Measurements from ENCODE around the gene BCAT1.

DNA sequence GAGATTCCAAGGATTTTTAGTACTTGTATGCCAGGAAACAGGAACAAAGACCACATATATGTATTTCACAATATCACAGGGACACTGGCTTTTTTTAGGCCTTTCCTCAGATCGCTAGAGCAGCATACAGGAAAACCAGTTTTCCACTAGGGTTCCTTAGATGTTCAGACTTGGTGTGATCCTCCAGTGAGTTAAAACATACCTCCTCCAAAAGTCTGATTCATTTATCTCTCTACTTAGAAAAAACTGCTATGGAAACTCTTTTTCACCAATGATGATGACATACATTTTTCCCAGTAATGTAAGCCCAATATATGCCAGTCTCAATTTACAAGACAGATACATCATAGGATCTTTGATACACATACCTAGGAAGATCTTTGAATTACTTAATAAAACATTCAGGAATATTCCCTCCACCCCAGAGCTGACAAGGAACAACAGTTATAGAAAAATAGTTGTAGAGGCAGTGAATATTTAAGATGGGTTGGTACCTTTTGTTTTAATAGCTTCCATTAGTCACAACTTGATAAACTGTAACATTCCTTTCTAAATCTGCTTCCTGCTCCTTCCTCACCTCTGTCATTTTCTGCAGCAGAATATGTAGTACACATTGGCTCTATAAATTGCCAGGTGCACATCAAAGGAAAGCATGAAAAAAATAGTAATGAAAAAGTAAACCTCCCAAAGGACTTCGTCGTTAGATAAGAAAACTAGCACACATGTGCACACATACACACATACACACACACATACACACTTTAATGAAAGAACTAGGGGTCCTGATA lies 27.5 kb downstream of the BCAT1 start:
- TF ChIP-seq, protein P1, sequence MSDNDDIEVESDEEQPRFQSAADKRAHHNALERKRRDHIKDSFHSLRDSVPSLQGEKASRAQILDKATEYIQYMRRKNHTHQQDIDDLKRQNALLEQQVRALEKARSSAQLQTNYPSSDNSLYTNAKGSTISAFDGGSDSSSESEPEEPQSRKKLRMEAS (IDR thresholded peaks at IDR 0.05): no peak
- no peak for TF ChIP-seq POLR2A (IDR thresholded peaks at IDR 0.05; ENCODE audit: borderline replicate concordance, extremely low read depth, insufficient read depth, insufficient read length)
- no peak for TF ChIP-seq EZH2 (IDR thresholded peaks at IDR 0.05)
- no peak for TF ChIP-seq CTCF (IDR thresholded peaks at IDR 0.05 in 2 of 3, conservative IDR thresholded peaks at IDR 0.05 in 1 of 3; ENCODE audit: borderline replicate concordance in 1 of 3, insufficient read depth in 1 of 3, low read depth in 2 of 3, low read length in 2 of 3)
- TF ChIP-seq SP1 (IDR thresholded peaks at IDR 0.05; ENCODE audit: low read depth): no peak
- TF ChIP-seq EGR1 (IDR thresholded peaks at IDR 0.05; ENCODE audit: low read depth): no peak
- TF ChIP-seq, protein P2, sequence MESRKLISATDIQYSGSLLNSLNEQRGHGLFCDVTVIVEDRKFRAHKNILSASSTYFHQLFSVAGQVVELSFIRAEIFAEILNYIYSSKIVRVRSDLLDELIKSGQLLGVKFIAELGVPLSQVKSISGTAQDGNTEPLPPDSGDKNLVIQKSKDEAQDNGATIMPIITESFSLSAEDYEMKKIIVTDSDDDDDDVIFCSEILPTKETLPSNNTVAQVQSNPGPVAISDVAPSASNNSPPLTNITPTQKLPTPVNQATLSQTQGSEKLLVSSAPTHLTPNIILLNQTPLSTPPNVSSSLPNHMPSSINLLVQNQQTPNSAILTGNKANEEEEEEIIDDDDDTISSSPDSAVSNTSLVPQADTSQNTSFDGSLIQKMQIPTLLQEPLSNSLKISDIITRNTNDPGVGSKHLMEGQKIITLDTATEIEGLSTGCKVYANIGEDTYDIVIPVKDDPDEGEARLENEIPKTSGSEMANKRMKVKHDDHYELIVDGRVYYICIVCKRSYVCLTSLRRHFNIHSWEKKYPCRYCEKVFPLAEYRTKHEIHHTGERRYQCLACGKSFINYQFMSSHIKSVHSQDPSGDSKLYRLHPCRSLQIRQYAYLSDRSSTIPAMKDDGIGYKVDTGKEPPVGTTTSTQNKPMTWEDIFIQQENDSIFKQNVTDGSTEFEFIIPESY (IDR thresholded peaks at IDR 0.05; ENCODE audit: extremely low read depth, insufficient replicate concordance, low read length): no peak
- TF ChIP-seq POLR2AphosphoS5 (IDR thresholded peaks at IDR 0.05; ENCODE audit: low read depth, low read length): no peak
- TF ChIP-seq TCF7L2 (IDR thresholded peaks at IDR 0.05; ENCODE audit: borderline replicate concordance, extremely low read depth, insufficient read depth, insufficient read length): no peak
- TF ChIP-seq ZNF274 (IDR thresholded peaks at IDR 0.05; ENCODE audit: low read depth, low read length): no peak
- no peak for TF ChIP-seq CBX3 (IDR thresholded peaks at IDR 0.05; ENCODE audit: low read depth)
- no peak for TF ChIP-seq REST (IDR thresholded peaks at IDR 0.05; ENCODE audit: low read depth)

Data from HCT116 (cell line).